HepG2 (cell line): ENCODE measurements around the gene NFIC. TPM values are rescaled to one million over a fixed set of nuclear protein-coding genes. Genes with fewer than 3 reads are reported as not detected.
A peak's percentile ranks its signal among the peaks of the same experiment; 100 is the strongest.

ENCODE experiments used
- BRF2 ChIP-seq: sonication (generic); formaldehyde crosslinking; IDR thresholded peaks from 2 replicates; pipeline ENCODE4 v1.8.1; 2022; ENCODE audit warnings: mild to moderate bottlenecking, missing genetic modification reagents
- CHD2 ChIP-seq: IDR thresholded peaks from 2 replicates; pipeline ENCODE4 v1.6.1; 2011; ENCODE audit warnings: low read depth, low read length, improper control_type of control experiment
- KDM2A ChIP-seq: sonication (generic); formaldehyde crosslinking; IDR thresholded peaks from 2 replicates; pipeline ENCODE4 v1.4.0; 2020; ENCODE audit warnings: low read depth, missing genetic modification reagents, borderline replicate concordance
- RFX1 ChIP-seq: fragments of 450-650 bp; IDR thresholded peaks from 2 replicates; pipeline ENCODE4 v1.6.1; 2017
- RFX3 ChIP-seq: IDR thresholded peaks from 2 replicates; pipeline ENCODE4 v1.6.1; 2016; ENCODE audit warnings: missing biosample characterization, missing genetic modification reagents
- RFXANK ChIP-seq: IDR thresholded peaks from 2 replicates; pipeline ENCODE4 v1.6.1; 2016
- SALL2 ChIP-seq: sonication (generic); formaldehyde crosslinking; IDR thresholded peaks from 2 replicates; pipeline ENCODE4 v1.8.1; 2023; ENCODE audit warnings: mild to moderate bottlenecking, missing genetic modification reagents, inconsistent platforms
- SUZ12 ChIP-seq: fragments of 150-350 bp; IDR thresholded peaks from 2 replicates; pipeline ENCODE4 v1.6.1; 2014; ENCODE audit warnings: low read depth, low read length
- TP53 ChIP-seq: sonication (generic); formaldehyde crosslinking; conservative IDR thresholded peaks from 2 replicates; pipeline ENCODE4 v1.4.0; 2020; ENCODE audit warnings: missing genetic modification reagents
- U2AF1 ChIP-seq: fragments of 200-400 bp; formaldehyde crosslinking; optimal IDR thresholded peaks from 2 replicates; pipeline ENCODE3; 2017; ENCODE audit warnings: mild to moderate bottlenecking, low read depth, low read length
- USF2 ChIP-seq, 2 experiments: sonication (generic) in 1 of 2; formaldehyde crosslinking in 1 of 2; IDR thresholded peaks; 2 replicates each; pipeline versions ENCODE4 v1.5.1 to v1.6.1; 2011 to 2020; ENCODE audit warnings: borderline replicate concordance in 1 of 2, low read depth in 1 of 2, low read length in 1 of 2, mild to moderate bottlenecking in 1 of 2, missing genetic modification reagents in 1 of 2, moderate library complexity in 1 of 2
- ZMAT3 ChIP-seq: sonication (generic); formaldehyde crosslinking; conservative IDR thresholded peaks from 2 replicates; pipeline ENCODE4 v1.7.0; 2021; ENCODE audit warnings: missing genetic modification reagents
- ZNF101 ChIP-seq: sonication (generic); formaldehyde crosslinking; IDR thresholded peaks from 2 replicates; pipeline ENCODE4 v1.4.0; 2020; ENCODE audit warnings: mild to moderate bottlenecking, low read depth, missing genetic modification reagents, borderline replicate concordance
- ZNF24 ChIP-seq: fragments of 450-650 bp; IDR thresholded peaks from 2 replicates; pipeline ENCODE4 v1.6.1; 2017; ENCODE audit warnings: antibody characterized with exemption, mild to moderate bottlenecking
- ZNF331 ChIP-seq: sonication (generic); formaldehyde crosslinking; IDR thresholded peaks from 2 replicates; pipeline ENCODE4 v1.4.0; 2020; ENCODE audit warnings: missing genetic modification reagents
- ZNF709 ChIP-seq: sonication (generic); formaldehyde crosslinking; IDR thresholded peaks from 2 replicates; pipeline ENCODE4 v1.5.0; 2020; ENCODE audit warnings: mild to moderate bottlenecking, missing genetic modification reagents
- ZNF777 ChIP-seq: sonication (generic); formaldehyde crosslinking; IDR thresholded peaks from 2 replicates; pipeline ENCODE4 v1.4.0; 2020; ENCODE audit warnings: missing genetic modification reagents
- polyA plus RNA-seq, 8 experiments: library from polyadenylated mRNA; depleted of rRNA in 3 of 8; stranded (reverse) in 7 of 8; unstranded in 1 of 8; fragments of >200 nt; fragmentation: Illumina TruSeq in 4 of 8; extraction: Trizol in 4 of 8; gene quantifications; 2 replicates each; pipeline versions ENCODE4 v1.2.1 to v1.2.3, GENCODE V29; 2011 to 2016; ENCODE audit warnings: low read depth in 4 of 8, missing spikeins in 1 of 8, mixed read lengths in 1 of 8; ENCODE audit not compliant: insufficient read depth in 1 of 8
- total RNA-seq, 5 experiments: library from RNA; depleted of rRNA; stranded (reverse); fragments of >200 nt; fragmentation: Illumina TruSeq; extraction: Trizol; gene quantifications; 2 replicates each; pipeline ENCODE4 v1.2.3, GENCODE V29; 2016; ENCODE audit warnings: low read depth in 1 of 5
- TF ChIP-seq, protein P1 (sequence below): sonication (generic); formaldehyde crosslinking; IDR thresholded peaks from 2 replicates; pipeline ENCODE4 v1.5.1; 2020; ENCODE audit warnings: mild to moderate bottlenecking, missing genetic modification reagents, moderate library complexity
- TF ChIP-seq, protein P2 (sequence below): sonication (generic); formaldehyde crosslinking; conservative IDR thresholded peaks from 2 replicates; pipeline ENCODE4 v1.5.0; 2020; ENCODE audit warnings: missing genetic modification reagents
- TF ChIP-seq, protein P3 (sequence below): sonication (generic); formaldehyde crosslinking; IDR thresholded peaks from 2 replicates; pipeline ENCODE4 v1.5.1; 2020; ENCODE audit warnings: mild to moderate bottlenecking, missing genetic modification reagents, moderate library complexity

Gene NFIC
- total and polyA plus RNA-seq, 2 of the 13 experiments (the other 11 are each of a cell fraction or from before 2014, with no cell fraction given): 1.3 to 2.5 TPM

DNA sequence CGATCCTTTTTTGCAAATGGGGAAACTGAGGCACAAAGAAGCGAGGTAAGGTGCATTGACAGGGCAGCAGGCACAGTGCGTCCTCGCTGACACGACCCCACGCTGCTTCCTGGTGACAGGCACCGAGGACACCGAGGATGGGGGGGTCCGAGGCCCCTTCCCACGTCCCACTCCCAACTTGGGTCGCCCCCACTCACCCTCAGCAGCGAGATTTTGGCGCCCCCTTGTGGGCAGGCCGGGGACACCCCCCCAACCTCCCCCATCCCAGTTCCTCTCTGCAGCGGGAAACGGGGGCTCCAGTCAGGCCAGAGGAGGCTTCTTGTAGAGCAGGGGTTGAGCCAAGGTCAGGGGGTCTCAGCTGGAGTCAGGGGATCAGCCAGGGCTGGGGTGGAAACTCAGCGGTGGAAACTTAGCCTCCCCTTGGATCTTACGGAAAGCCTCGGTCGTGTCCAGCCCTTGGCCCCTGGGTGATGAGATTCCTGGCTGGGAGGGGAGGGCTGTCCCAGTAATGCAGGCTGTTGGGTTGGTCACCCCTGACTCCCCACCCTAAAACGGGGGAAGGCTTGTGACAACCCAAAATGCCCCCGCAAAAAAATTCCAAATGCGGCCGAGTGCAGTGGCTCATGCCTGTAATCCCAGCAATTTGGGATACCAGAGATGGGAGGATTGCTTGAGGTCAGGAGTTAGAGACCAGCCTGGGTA, 105.7 kb downstream of the NFIC start (continued):
- TF ChIP-seq USF2 (IDR thresholded peaks at IDR 0.05; ENCODE audit: low read depth, low read length) (no peak), USF2 (CRISPR knock-in tag; IDR thresholded peaks at IDR 0.05; ENCODE audit: borderline replicate concordance) (no peak), KDM2A (CRISPR knock-in tag) (0 out of 2 replicates have a peak, but pooled peaks have one; percentile 20), RFX3 (no peak), ZNF24 (no peak), ZMAT3 (no peak), RFXANK (CRISPR knock-in tag) (no peak), CHD2 (no peak), U2AF1 (no peak), ZNF777 (CRISPR knock-in tag) (no peak), BRF2 (CRISPR knock-in tag) (no peak), ZNF331 (no peak), SUZ12 (no peak), ZNF101 (CRISPR knock-in tag) (no peak), SALL2 (no peak), TP53 (CRISPR knock-in tag) (no peak), ZNF709 (CRISPR knock-in tag) (no peak), RFX1 (no peak)
- TF ChIP-seq, protein P1, sequence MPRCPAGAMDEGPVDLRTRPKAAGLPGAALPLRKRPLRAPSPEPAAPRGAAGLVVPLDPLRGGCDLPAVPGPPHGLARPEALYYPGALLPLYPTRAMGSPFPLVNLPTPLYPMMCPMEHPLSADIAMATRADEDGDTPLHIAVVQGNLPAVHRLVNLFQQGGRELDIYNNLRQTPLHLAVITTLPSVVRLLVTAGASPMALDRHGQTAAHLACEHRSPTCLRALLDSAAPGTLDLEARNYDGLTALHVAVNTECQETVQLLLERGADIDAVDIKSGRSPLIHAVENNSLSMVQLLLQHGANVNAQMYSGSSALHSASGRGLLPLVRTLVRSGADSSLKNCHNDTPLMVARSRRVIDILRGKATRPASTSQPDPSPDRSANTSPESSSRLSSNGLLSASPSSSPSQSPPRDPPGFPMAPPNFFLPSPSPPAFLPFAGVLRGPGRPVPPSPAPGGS (CRISPR knock-in tag): no peak
- TF ChIP-seq, protein P2, sequence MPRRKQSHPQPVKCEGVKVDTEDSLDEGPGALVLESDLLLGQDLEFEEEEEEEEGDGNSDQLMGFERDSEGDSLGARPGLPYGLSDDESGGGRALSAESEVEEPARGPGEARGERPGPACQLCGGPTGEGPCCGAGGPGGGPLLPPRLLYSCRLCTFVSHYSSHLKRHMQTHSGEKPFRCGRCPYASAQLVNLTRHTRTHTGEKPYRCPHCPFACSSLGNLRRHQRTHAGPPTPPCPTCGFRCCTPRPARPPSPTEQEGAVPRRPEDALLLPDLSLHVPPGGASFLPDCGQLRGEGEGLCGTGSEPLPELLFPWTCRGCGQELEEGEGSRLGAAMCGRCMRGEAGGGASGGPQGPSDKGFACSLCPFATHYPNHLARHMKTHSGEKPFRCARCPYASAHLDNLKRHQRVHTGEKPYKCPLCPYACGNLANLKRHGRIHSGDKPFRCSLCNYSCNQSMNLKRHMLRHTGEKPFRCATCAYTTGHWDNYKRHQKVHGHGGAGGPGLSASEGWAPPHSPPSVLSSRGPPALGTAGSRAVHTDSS (CRISPR knock-in tag): no peak
- TF ChIP-seq, protein P3, sequence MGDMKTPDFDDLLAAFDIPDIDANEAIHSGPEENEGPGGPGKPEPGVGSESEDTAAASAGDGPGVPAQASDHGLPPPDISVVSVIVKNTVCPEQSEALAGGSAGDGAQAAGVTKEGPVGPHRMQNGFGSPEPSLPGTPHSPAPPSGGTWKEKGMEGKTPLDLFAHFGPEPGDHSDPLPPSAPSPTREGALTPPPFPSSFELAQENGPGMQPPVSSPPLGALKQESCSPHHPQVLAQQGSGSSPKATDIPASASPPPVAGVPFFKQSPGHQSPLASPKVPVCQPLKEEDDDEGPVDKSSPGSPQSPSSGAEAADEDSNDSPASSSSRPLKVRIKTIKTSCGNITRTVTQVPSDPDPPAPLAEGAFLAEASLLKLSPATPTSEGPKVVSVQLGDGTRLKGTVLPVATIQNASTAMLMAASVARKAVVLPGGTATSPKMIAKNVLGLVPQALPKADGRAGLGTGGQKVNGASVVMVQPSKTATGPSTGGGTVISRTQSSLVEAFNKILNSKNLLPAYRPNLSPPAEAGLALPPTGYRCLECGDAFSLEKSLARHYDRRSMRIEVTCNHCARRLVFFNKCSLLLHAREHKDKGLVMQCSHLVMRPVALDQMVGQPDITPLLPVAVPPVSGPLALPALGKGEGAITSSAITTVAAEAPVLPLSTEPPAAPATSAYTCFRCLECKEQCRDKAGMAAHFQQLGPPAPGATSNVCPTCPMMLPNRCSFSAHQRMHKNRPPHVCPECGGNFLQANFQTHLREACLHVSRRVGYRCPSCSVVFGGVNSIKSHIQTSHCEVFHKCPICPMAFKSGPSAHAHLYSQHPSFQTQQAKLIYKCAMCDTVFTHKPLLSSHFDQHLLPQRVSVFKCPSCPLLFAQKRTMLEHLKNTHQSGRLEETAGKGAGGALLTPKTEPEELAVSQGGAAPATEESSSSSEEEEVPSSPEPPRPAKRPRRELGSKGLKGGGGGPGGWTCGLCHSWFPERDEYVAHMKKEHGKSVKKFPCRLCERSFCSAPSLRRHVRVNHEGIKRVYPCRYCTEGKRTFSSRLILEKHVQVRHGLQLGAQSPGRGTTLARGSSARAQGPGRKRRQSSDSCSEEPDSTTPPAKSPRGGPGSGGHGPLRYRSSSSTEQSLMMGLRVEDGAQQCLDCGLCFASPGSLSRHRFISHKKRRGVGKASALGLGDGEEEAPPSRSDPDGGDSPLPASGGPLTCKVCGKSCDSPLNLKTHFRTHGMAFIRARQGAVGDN (CRISPR knock-in tag): peak; percentile 24; the same call in 1 of the 2 replicates
